GM19193 (cell line): ENCODE results near the gene CEACAM18.

ENCODE experiments used
- POLR2A ChIP-seq: IDR thresholded peaks from 4 replicates; pipeline ENCODE4 v1.6.1; 2011; ENCODE audit not compliant: insufficient read depth, insufficient read length; ENCODE audit errors: extremely low read depth

Gene CEACAM18

DNA sequence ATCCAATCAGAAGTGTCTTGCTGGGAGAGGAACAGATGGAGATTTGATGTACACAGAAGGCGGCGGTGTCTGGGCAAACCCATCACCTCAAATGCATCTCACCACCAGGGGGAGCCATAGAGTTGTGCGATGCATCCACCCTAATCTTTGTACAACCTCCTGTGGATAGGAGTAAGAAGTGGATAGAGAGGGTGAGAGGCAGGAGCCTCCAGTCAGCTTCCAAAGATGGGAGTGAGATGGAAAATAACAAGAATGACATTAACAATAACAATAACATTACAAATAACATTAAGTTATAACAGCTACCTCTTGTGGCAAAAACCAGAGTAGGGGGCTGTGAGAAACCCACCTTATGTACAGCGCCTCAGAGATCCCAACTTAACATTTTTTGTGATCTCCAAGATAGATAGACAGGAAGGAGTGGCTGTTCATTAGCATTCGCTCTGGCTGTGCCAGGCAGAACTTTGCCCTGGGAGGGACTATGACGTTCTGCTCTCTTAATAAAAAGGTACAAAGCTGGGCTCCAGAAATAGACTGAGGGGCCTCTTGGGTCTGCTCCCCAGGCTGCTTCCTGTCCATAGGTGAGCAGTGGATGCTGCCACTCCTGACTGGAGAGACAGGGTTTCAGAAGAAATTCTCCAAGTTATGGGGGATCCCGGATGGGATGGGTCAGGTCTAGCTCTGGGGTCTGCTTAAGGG lies 5.2 kb upstream of the CEACAM18 start:
- TF ChIP-seq POLR2A: no peak

- no peak for TF ChIP-seq POLR2A
Measured at GRCh38 chr19:51476164-51476563, 2.2 kb upstream of the CEACAM18 start.

DNA sequence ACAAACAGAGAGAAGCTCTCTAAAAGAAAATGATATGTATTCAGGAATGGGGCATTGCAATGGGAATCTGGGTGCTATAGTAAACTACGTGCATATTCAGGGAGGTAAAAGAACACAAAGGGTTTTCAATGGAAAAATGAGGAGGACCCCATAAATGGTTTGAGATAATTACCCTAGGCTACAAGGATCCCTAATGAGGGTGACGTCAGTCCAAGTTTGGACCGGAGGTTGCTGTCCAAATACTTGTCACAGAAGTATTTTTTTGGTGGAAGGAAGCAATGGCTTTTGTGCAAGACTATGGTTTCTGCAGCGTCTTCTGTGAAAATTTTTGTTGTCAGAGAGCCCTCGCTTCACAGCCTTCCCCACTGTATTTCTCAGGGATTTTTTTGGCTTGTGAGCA lies 995 bp upstream of the CEACAM18 start:
- no peak for TF ChIP-seq POLR2A

DNA sequence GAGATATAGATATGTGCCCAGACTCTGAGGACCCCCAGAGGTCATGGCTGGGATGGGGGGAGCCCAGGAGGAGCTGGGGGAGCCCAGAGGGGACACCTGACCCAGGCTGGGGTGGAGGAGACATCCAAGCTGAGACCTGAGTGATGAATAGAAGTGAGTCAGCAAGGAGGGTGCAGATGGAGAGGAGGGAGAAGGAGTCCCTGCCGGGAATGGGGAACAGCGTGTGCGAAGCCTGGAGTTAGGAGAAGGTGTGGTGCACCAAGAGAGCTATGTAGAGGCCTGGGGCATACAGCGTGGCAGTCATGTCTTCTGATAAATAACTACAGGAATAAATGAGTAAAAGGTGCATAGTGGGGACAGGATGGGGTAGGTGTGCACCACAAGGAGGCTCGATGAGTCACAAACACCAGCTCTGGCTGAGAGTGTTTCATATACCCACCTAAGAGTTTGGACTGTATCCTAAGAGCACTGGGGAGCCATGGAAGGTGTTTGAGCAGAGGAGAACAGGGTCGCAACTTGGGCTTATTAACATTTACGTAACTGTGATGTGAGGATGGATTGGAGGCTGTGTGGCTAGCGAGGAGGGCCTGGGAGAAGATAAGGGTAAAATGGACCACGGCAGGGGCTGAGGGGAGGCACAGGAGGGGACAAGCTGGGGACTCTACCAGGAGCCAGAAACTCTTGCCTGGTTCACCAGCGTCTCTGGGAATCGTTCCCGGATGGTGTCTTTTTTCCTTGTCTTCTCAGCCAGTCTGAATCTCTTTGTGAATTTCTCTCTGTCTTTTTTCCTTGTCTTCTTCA lies 1.4 kb downstream of the CEACAM18 start:
- TF ChIP-seq POLR2A: no peak

- no peak for TF ChIP-seq POLR2A
Measured at GRCh38 chr19:51480590-51480989, 2.3 kb downstream of the CEACAM18 start.

- no peak for TF ChIP-seq POLR2A
Measured at GRCh38 chr19:51485960-51486660, 7.8 kb downstream of the CEACAM18 start.

GRCh38 chr19:51488491-51488890 lies 10.2 kb downstream of the CEACAM18 start:
- TF ChIP-seq POLR2A: no peak

DNA sequence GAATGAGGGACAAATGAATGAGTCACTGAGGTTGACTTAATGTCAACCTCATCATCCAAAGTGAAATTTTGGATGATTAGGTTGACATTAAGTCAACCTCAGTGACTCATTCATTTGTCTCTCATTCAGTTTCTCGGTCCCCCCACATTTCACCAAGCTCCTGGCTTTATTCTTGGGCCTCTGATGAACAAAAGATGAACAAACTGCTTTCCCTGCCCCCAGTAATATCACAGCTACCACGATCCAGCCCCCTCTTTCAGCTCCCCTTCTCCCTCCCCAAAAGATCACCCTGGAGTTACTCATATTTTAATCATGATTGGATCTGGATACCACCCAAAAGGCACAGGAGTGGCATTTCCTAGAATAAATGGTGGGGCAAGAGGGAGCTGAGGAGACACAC lies 10.8 kb downstream of the CEACAM18 start:
- TF ChIP-seq POLR2A: no peak

DNA sequence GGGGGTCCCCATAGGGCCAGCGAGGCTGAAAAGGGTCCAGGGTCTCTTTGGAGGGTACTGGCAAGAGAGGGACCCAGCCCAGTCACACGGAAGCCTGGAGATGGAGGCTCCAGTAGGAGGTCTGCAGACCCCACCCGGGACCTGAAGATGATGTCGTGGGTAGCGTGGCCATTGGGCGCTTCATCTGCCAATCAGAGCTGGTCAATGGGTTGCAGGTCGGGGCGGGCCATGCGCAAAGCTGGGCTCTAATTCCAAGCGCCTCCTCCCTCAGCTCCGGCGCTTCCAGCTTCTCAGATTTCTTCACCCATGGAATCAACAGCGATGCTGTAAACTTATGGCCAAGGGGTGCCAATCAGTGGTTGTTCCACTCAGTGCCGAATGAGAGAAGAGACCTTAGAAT lies 12.3 kb downstream of the CEACAM18 start:
- no peak for TF ChIP-seq POLR2A

DNA sequence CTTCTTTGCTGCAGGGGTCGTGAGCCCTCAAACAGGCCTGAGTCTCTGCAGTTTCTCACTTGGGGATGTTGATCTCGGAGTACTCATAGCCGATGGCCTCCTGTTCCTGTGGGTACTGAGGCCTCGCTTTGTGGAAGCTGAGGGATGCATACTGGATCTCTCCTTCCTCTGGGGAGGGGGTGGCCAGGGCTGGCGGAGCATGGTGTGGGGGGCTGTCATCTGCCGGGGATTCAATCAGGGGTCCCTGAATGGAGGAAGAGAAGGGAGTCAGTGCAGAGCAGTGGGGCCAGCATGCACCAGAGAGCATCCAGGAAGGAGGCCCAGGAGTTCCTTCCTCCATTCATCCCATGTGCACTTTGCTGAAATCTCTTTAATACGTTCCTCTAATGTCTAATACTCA lies 13.2 kb downstream of the CEACAM18 start:
- no peak for TF ChIP-seq POLR2A

- TF ChIP-seq POLR2A: no peak
Measured at GRCh38 chr19:51493776-51494175, 15.4 kb downstream of the CEACAM18 start.

GRCh38 chr19:51497666-51498065 lies 19.3 kb downstream of the CEACAM18 start:
- no peak for TF ChIP-seq POLR2A

GRCh38 chr19:51501594-51502263 lies 23.4 kb downstream of the CEACAM18 start, which contains the start of gene SIGLEC12:
SIGLEC12 (minus strand) TSS chr19:51501800; CDS start chr19:51501733, 67 bp downstream.
- no peak for TF ChIP-seq POLR2A

DNA sequence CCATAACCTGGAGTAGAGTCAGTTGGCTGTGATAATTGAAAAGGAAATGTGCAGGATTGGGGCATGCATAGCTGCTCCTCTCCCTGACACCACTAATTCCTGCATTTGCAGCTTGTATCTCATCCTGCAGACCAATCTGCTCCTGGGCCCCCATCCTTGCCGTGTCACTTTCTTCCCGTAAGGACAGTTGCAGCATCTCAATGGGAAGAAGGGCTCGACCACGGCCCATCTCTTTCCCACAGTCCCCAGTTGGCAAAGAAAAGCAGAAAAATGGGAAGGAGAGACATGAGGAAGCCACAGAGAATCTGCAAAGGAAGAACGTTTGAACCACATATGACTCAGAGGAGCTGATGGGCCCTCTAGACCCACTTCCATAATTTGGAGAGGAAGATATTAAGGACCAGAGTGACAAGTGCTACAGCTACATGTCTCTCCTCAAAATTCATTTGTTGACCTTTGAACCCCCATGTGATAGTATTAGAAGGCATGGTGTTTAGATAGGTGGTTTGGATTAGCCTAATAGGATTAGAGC lies 25.0 kb downstream of the CEACAM18 start:
- no peak for TF ChIP-seq POLR2A

GRCh38 chr19:51503896-51504295 lies 25.6 kb downstream of the CEACAM18 start:
- no peak for TF ChIP-seq POLR2A
